Prostate gland (tissue), 2 donors: ENCODE results near the gene CD276. TPM values are rescaled to one million over a fixed set of nuclear protein-coding genes. Genes with fewer than 3 reads are reported as not detected.

ENCODE experiments used
- DNase-seq: peaks from one replicate; pipeline ENCODE4 v3.0.0-alpha.2; 2019; ENCODE audit warnings: low spot score
- H3K27ac ChIP-seq, 2 donors: fragments of 200-600 bp; sonication (generic); 2 replicates each; pipeline ENCODE4 v1.5.1; 2017 to 2019
- H3K27me3 ChIP-seq: fragments of 200-600 bp; sonication (generic); replicated peaks from 2 replicates; pipeline ENCODE4 v1.5.1; 2019; ENCODE audit not compliant: insufficient read depth
- H3K36me3 ChIP-seq, 2 donors: fragments of 200-600 bp; sonication (generic); 1 replicate in 1 of 2; 2 replicates in 1 of 2; pipeline versions ENCODE4 v1.5.1 to v1.8.1; 2017 to 2019
- H3K4me1 ChIP-seq: fragments of 200-600 bp; sonication (generic); replicated peaks from 2 replicates; pipeline ENCODE4 v1.5.1; 2019
- H3K4me3 ChIP-seq, 2 donors: fragments of 200-600 bp; sonication (generic); 2 replicates each; pipeline ENCODE4 v1.5.1; 2017 to 2019
- H3K9me3 ChIP-seq: fragments of 200-600 bp; sonication (generic); 2 replicates; pipeline ENCODE4 v1.5.1; 2017
- POLR2A ChIP-seq: fragments of 450-650 bp; IDR thresholded peaks from one replicate; pipeline ENCODE4 v1.6.1; 2016; ENCODE audit warnings: antibody characterized with exemption, mild to moderate bottlenecking
- POLR2AphosphoS5 ChIP-seq: sonication (generic); formaldehyde crosslinking; IDR thresholded peaks from one replicate; pipeline ENCODE4 v1.6.1; 2017; ENCODE audit warnings: antibody characterized with exemption
- WGBS: methylation state at CpG from one replicate; pipeline ENCODE4 v1.1.5; 2018; 5-methylcytosine and 5-hydroxymethylcytosine counted together
- intact Hi-C: fragments of 100-400 bp; cut with DNase I; formaldehyde crosslinking; loops from one replicate; pipeline ENCODE4 v1.14.2; 2022
- total RNA-seq, 2 donors: library from RNA; depleted of rRNA; stranded (reverse); fragments of >200 nt; gene quantifications; one replicate each; pipeline ENCODE4 v1.1.0, GENCODE V29; 2016
- TF ChIP-seq, protein P1 (sequence below), 4 experiments: fragments of 200-600 bp in 2 of 4; fragments of 450-650 bp in 2 of 4; sonication (generic) in 2 of 4; IDR thresholded peaks; 1 replicate in 3 of 4; 2 replicates in 1 of 4; pipeline ENCODE4 v1.5.1; 2016 to 2019; ENCODE audit warnings: antibody characterized with exemption in 4 of 4, mild to moderate bottlenecking in 2 of 4, moderate library complexity in 2 of 4

Gene CD276
- total RNA-seq, 2 donors from 2014 or later, result 75.0 to 91.3 TPM

DNA sequence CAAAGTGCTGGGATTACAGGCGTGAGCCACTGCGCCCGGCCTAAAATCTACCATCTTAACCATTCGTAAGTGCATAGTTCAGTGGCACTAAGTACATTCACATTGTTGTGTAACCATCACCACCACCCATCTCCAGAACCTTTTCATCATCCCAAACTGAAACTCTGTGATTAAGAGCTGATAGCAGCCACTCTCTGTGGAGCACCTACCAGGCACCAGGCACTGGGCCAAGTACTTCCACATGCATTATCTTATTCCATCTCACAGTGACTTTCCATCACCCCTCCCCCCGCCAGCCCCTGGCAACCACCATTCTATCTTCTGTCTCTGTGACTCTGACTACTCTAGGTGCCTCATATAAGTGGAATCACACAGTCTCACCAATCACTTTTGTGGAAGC, 71.3 kb downstream of the CD276 start:
- H3K27me3 ChIP-seq, result no peaks in the 10 kb centered on the region
- no peaks in the 10 kb centered on the region for H3K9me3 ChIP-seq
- H3K4me3 ChIP-seq, result no peak overlapping the region
- intact Hi-C loops, result no loop called here
- no peak overlapping the region for H3K27ac ChIP-seq
- TF ChIP-seq, protein P1, sequence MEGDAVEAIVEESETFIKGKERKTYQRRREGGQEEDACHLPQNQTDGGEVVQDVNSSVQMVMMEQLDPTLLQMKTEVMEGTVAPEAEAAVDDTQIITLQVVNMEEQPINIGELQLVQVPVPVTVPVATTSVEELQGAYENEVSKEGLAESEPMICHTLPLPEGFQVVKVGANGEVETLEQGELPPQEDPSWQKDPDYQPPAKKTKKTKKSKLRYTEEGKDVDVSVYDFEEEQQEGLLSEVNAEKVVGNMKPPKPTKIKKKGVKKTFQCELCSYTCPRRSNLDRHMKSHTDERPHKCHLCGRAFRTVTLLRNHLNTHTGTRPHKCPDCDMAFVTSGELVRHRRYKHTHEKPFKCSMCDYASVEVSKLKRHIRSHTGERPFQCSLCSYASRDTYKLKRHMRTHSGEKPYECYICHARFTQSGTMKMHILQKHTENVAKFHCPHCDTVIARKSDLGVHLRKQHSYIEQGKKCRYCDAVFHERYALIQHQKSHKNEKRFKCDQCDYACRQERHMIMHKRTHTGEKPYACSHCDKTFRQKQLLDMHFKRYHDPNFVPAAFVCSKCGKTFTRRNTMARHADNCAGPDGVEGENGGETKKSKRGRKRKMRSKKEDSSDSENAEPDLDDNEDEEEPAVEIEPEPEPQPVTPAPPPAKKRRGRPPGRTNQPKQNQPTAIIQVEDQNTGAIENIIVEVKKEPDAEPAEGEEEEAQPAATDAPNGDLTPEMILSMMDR (IDR thresholded peaks at IDR 0.05), result no peak
- TF ChIP-seq POLR2A, result no peak
- TF ChIP-seq POLR2AphosphoS5, result no peak
- no peak for DNase-seq
- 90% methylated on average over 5 of the region's 5 CpGs for WGBS
- no peaks in the 10 kb centered on the region for H3K36me3 ChIP-seq
- H3K4me1 ChIP-seq, result no peaks in the 10 kb centered on the region

DNA sequence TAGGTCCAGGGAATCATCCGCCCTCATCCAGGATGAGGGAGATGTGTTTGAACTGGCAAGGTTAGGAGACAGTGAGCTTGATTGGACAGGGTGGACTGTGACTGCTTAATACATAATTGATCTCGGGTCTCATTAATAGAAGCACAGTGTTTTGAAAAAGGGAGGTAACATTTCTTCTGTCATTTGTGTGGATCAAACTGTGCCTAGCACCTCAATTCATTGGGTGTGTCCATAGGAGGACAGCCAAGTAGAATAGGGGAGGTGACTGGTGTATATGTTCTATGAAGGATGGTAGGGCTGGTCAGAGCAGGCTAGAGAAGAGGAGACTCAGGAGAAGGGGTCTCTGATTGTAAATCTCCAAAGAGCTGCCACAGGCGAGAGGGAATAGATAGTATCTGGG, 71.8 kb downstream of the CD276 start:
- no peak for DNase-seq
- TF ChIP-seq, protein P1 (IDR thresholded peaks at IDR 0.05), result no peak
- no peak for TF ChIP-seq POLR2A
- Histone ChIP-seq H3K36me3 (no peaks in the 10 kb centered on the region), H3K4me3 (no peak overlapping the region), H3K27ac (no peak overlapping the region), H3K9me3 (no peaks in the 10 kb centered on the region), H3K27me3 (no peaks in the 10 kb centered on the region), H3K4me1 (no peaks in the 10 kb centered on the region)
- 82% methylated on average over 3 of the region's 3 CpGs for WGBS
- intact Hi-C loops, result no loop called here

DNA sequence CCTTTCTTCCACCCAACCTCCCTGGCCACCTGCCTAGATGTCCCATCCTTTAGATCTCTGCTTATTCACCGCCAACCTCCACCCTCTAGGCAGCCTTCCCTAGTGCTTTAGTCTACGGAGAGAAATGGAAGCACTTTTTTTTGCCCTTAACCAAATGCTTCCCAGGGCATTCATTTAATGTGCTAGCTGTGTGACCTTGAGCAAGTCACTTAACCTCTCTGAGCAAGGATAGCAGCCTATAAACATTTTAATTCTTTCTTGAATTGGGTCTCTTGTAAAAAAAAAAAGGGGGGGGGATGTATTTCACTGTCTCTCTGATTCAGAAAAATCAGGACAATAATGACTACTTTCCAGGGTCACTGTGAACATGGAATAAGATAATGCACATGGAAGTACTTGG, 72.2 kb downstream of the CD276 start:
- no peak for DNase-seq
- Histone ChIP-seq H3K27ac (no peak overlapping the region), H3K27me3 (no peaks in the 10 kb centered on the region), H3K4me1 (no peaks in the 10 kb centered on the region), H3K4me3 (no peak overlapping the region), H3K9me3 (no peaks in the 10 kb centered on the region), H3K36me3 (no peaks in the 10 kb centered on the region)
- intact Hi-C loops, result no loop called here
- 52% methylated on average over 2 of the region's 2 CpGs for WGBS
- TF ChIP-seq POLR2AphosphoS5 (no peak), POLR2A (no peak)
- TF ChIP-seq, protein P1 (IDR thresholded peaks at IDR 0.05), result no peak

DNA sequence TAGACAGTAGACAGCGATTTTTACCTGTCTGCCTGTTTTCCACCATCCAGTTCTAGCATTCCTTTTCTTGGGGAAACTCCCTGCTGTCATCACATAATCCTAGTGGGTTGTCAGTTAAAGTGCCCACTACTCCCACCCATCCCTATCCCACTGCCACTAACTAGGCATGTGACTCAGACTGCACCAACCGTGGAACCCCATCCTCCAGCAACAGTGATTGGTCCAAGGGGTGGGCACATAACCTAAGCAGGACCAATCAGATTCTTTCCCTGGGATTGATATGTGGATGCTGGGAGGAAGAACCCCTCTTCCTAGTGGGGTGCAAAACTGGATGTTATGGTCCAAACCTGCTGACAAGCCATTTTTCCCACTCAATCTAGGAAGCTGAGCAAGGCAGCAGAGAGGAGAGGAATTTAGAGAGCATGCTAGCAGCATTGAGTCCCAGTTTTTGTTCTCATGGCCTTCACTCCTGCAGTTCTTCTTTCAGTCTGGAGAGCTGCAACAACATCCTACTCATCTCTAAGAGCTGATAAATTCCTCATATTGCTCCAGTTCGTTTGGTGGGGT, 72.8 kb downstream of the CD276 start:
- Histone ChIP-seq H3K36me3 (no peaks in the 10 kb centered on the region), H3K9me3 (no peaks in the 10 kb centered on the region), H3K27me3 (no peaks in the 10 kb centered on the region), H3K4me1 (no peaks in the 10 kb centered on the region), H3K4me3 (no peak overlapping the region), H3K27ac (no peak overlapping the region)
- TF ChIP-seq POLR2AphosphoS5 (no peak), POLR2A (no peak)
- TF ChIP-seq, protein P1 (IDR thresholded peaks at IDR 0.05), result no peak
- WGBS, result 65% methylated on average over 3 of the region's 3 CpGs
- intact Hi-C loops, result no loop called here
- DNase-seq, result no peak

DNA sequence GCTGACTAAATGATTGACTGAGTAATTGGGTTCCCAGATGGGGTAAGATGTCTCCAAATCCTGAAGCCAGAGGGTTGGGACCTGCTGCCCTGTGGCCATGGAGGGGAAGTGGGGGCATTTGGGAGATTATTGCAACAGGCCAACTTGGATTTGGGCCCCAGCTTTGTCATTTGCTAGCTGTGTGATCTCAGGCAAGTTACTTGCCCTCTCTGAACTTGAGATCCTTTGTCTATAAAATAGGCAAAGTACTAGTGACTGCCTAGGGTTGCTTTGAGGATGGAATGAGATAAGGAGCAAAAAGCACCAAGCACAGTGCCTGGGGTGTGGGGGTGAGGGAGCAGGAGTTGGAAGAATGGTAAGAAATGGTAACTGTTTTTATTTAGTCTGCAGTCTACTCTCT, 73.4 kb downstream of the CD276 start:
- TF ChIP-seq POLR2AphosphoS5, result no peak
- TF ChIP-seq, protein P1 (IDR thresholded peaks at IDR 0.05), result no peak
- no peak for TF ChIP-seq POLR2A
- H3K9me3 ChIP-seq, result no peaks in the 10 kb centered on the region
- intact Hi-C loops, result no loop called here

More for the DNA sequence above, 73.4 kb downstream of the CD276 start:
- H3K4me3 ChIP-seq, result no peak overlapping the region
- H3K4me1 ChIP-seq, result no peaks in the 10 kb centered on the region
- no peak overlapping the region for H3K27ac ChIP-seq
- no peaks in the 10 kb centered on the region for H3K27me3 ChIP-seq
- DNase-seq, result no peak
- no peaks in the 10 kb centered on the region for H3K36me3 ChIP-seq
